ENCODE results near the gene FFAR4. TPM values are rescaled to one million over a fixed set of nuclear protein-coding genes. Genes with fewer than 3 reads are reported as not detected.

Gene FFAR4
- total RNA-seq, 2 donors from 2014 or later: 1.3 TPM; not detected in 1

DNA sequence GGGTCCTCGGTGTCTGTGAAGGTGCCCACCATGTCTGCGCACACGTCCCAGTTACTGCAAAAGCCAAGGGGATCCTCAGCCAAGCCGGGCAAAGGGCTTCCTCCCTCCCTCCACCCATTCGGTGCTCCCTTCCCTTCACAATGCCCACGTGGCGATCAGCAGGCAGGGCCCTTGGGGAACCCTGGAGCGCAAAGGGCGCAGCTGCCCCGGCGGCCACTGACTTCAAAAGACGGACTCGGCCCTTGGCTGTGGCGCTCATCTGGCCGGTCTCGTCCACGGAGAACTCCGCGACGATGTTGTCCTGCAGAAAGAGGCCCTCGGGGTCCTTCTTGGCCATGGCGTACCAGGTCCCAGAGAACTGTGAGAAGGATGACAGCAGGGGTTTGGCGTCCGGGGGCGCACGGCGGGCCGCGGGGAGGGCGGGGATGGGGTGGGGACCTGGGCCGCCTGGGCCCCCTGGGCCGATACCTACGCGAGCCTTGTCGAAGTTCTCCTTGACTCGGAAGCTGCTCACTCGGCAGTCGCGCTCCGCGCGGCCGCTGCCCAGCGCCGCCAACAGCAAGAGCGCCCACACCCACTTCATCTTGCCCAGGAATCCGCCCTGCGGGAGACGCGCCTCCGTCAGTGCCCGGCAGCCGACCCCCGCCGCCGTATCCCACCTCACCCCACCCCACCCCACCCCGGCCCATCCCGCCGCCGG lies 34.1 kb downstream of the FFAR4 start:
- Histone ChIP-seq H3K27me3 (replicated peaks; ENCODE audit: insufficient read depth) (no peaks in the 10 kb centered on the region), H3K4me1 (ENCODE audit: control insufficient read depth in 1 of 2, low read depth in 2 of 2) (peaks cover 6 to 11% of the 10 kb centered on the region in 2 donors), H3K9me3 (no peaks in the 10 kb centered on the region), H3K27ac (no peak overlapping the region), H3K4me3 (peak overlapping the region; percentile 70), H3K36me3 (no peaks in the 10 kb centered on the region)
- DNase-seq (ENCODE audit: low spot score): no peak
- ATAC-seq (ENCODE audit: insufficient number of reproducible peaks, low FRiP score, low read depth): peak; percentile 18
- TF ChIP-seq, protein P1, sequence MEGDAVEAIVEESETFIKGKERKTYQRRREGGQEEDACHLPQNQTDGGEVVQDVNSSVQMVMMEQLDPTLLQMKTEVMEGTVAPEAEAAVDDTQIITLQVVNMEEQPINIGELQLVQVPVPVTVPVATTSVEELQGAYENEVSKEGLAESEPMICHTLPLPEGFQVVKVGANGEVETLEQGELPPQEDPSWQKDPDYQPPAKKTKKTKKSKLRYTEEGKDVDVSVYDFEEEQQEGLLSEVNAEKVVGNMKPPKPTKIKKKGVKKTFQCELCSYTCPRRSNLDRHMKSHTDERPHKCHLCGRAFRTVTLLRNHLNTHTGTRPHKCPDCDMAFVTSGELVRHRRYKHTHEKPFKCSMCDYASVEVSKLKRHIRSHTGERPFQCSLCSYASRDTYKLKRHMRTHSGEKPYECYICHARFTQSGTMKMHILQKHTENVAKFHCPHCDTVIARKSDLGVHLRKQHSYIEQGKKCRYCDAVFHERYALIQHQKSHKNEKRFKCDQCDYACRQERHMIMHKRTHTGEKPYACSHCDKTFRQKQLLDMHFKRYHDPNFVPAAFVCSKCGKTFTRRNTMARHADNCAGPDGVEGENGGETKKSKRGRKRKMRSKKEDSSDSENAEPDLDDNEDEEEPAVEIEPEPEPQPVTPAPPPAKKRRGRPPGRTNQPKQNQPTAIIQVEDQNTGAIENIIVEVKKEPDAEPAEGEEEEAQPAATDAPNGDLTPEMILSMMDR (IDR thresholded peaks at IDR 0.05): no peak

DNA sequence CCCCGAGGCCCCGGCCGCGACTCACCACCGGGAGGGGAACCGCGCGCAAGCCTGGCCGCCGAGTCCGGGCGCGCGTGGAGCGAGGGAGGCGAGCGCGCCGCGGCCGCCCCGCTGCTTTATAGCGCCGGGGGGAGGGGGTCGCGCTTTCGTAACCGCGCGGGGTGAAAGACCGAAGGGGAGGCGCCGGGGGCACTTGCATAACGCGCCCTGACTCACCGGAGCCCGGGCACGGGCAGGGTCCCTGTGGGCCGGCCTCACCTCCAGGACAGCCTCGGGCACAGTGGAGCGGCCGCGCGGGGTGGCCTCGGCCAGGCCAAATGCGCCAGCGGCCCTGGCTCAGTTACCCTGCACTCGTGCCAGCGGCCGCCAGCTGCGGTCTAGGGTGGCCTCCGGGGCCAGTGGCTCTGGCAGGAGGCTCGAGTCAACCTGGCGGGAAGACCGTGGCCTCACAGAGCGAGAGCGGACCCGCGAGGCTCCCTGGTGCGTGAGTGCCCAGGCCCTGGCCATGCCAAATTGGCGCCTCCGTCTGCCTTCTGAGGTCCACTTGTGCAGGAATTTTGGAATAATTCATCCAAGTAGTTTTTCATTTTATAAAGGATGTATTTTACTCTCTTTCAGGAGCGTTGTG lies 34.8 kb downstream of the FFAR4 start, which contains the start of gene RBP4:
Gene RBP4, minus strand, starts transcription at position 90 of the 628 bp plus-strand sequence. CDS start 207 bp downstream, outside the sequence.
- TF ChIP-seq, protein P1 (IDR thresholded peaks at IDR 0.05): no peak

DNA sequence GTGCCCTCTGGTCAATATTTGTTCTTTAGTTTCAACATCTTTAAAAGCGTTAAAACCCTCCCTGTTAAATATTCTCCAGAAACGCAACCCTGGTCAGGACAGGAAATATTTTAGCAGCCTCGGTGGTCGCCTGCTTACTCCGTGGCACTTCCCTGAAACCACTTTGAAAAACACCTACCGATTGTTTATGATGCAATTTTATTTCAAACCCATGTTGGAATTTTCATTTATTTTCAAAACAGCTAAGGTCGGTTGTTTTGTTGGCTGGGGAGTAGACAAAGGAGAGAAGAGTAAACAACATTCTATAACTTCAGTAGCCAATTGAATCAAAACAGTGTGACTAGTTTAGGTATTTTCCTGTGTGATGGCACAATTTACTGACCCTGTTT lies 35.3 kb downstream of the FFAR4 start:
- H3K9me3 ChIP-seq: no peaks in the 10 kb centered on the region
- ATAC-seq (ENCODE audit: insufficient number of reproducible peaks, low FRiP score, low read depth): no peak
- H3K4me3 ChIP-seq: peak overlapping the region; percentile 70
- H3K27ac ChIP-seq: no peak overlapping the region
- TF ChIP-seq, protein P1 (IDR thresholded peaks at IDR 0.05): no peak
- peaks cover 6 to 11% of the 10 kb centered on the region in 2 donors for H3K4me1 ChIP-seq (ENCODE audit: control insufficient read depth in 1 of 2, low read depth in 2 of 2)
- H3K27me3 ChIP-seq (replicated peaks; ENCODE audit: insufficient read depth): no peaks in the 10 kb centered on the region
- DNase-seq (ENCODE audit: low spot score): no peak
- no peaks in the 10 kb centered on the region for H3K36me3 ChIP-seq

More for the DNA sequence above, 34.8 kb downstream of the FFAR4 start, which contains the start of gene RBP4:
- no peaks in the 10 kb centered on the region for H3K9me3 ChIP-seq
- no peak for ATAC-seq (ENCODE audit: insufficient number of reproducible peaks, low FRiP score, low read depth)
- no peak for DNase-seq (ENCODE audit: low spot score)
- no peak within 1 kb of the TSS for H3K27ac ChIP-seq
- peaks cover 6 to 11% of the 10 kb centered on the region in 2 donors for H3K4me1 ChIP-seq (ENCODE audit: control insufficient read depth in 1 of 2, low read depth in 2 of 2)
- no peaks in the 10 kb centered on the region for H3K36me3 ChIP-seq
- H3K27me3 ChIP-seq (replicated peaks; ENCODE audit: insufficient read depth): no peaks in the 10 kb centered on the region
- peak within 1 kb of the TSS; percentile 70 for H3K4me3 ChIP-seq

DNA sequence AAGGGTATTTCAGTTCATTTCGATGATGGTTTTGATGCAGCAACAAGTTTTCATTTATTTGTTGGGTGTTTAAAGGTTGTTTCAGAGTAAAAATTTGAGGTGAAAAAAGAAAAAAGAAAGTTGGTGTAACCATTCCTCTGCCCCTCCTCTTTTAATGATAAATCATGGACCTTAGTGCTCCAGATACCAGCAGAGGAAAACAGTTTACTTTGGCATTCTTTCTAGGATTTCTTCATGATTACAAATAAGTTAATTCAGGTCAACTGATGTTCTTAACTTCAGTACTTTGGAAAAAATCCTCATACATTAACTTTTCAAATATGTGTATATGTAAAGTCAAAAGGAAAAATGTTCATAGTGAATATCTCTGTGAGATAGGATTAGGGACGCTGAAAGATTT lies 36.6 kb downstream of the FFAR4 start:
- Histone ChIP-seq H3K27me3 (replicated peaks; ENCODE audit: insufficient read depth) (no peaks in the 10 kb centered on the region), H3K4me3 (no peak overlapping the region), H3K4me1 (ENCODE audit: control insufficient read depth in 1 of 2, low read depth in 2 of 2) (peaks cover 6 to 11% of the 10 kb centered on the region in 2 donors), H3K36me3 (no peaks in the 10 kb centered on the region), H3K9me3 (no peaks in the 10 kb centered on the region), H3K27ac (no peak overlapping the region)
- no peak for ATAC-seq (ENCODE audit: insufficient number of reproducible peaks, low FRiP score, low read depth)
- TF ChIP-seq, protein P1 (IDR thresholded peaks at IDR 0.05): no peak
- no peak for DNase-seq (ENCODE audit: low spot score)

DNA sequence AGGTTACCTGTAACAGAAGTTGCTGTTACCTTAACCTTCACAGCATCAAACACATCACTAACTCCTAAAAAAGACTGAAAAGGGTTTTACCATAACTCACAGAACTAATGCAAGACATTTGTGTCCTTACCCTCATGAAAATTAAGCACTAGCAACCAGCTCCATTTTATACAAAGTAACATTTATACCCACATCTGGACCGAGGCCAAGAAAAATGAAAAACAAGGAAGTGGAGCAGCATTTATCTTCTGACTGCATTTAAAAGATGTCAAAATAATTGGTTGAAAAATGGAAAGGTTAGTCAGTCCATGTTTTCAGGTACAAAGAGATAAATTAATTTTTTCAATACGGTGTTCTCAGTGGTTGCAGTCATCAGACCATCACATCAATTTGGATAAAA lies 37.7 kb downstream of the FFAR4 start:
- DNase-seq (ENCODE audit: low spot score) (no peak), ATAC-seq (ENCODE audit: insufficient number of reproducible peaks, low FRiP score, low read depth) (no peak)
- TF ChIP-seq, protein P1 (IDR thresholded peaks at IDR 0.05): no peak
- H3K36me3 ChIP-seq: no peaks in the 10 kb centered on the region
- H3K4me1 ChIP-seq (ENCODE audit: control insufficient read depth in 1 of 2, low read depth in 2 of 2): peaks cover 6 to 11% of the 10 kb centered on the region in 2 donors
- no peaks in the 10 kb centered on the region for H3K9me3 ChIP-seq
- no peak overlapping the region for H3K27ac ChIP-seq
- H3K27me3 ChIP-seq (replicated peaks; ENCODE audit: insufficient read depth): no peaks in the 10 kb centered on the region
- no peak overlapping the region for H3K4me3 ChIP-seq
